PC-3 (cell line): ENCODE data around the gene DNER. TPM values are rescaled to one million over a fixed set of nuclear protein-coding genes. Genes with fewer than 3 reads are reported as not detected.
A peak's percentile ranks its signal among the peaks of the same experiment; 100 is the strongest.

ENCODE experiments used
- ATAC-seq: fragments of 200-7000 bp; cut with Tn5 transposase; 2 replicates; pipeline ENCODE4 v1.9.1; 2020; ENCODE audit warnings: mild to moderate bottlenecking, moderate library complexity
- BruUV-seq: library from RNA; stranded (reverse); fragments of 400-500 nt; replicated peaks from 2 replicates; lab custom pipeline; 2021; lab: Mats Ljungman, UMichigan
- CTCF ChIA-PET: fragments of 300-600 bp; sonication (Branson Sonifier 250); formaldehyde crosslinking; loops from one replicate; lab custom pipeline; 2022; ENCODE audit warnings: antibody characterized with exemption; lab: Charles Lee
- POLR2A ChIA-PET: fragments of 300-600 bp; sonication (Branson Sonifier 250); formaldehyde crosslinking; loops from one replicate; lab custom pipeline; 2022; ENCODE audit warnings: antibody characterized with exemption; ENCODE audit not compliant: unreplicated experiment; lab: Charles Lee
- DNase-seq: peaks from one replicate; pipeline ENCODE4 v3.0.0-alpha.2; 2015
- H2AFZ ChIP-seq: fragments of 300-600 bp; sonication (generic); 2 replicates; pipeline ENCODE4 v1.6.0; 2016; ENCODE audit warnings: antibody characterized with exemption, low read length
- H3F3A ChIP-seq: fragments of 300-600 bp; sonication (generic); one replicate; pipeline ENCODE4 v1.6.0; 2017; ENCODE audit warnings: antibody characterized with exemption, low read length, control low read depth, mild to moderate bottlenecking; ENCODE audit not compliant: unreplicated experiment
- H3K27ac ChIP-seq: fragments of 300-600 bp; sonication (generic); 2 replicates; pipeline ENCODE4 v1.5.1; 2016; ENCODE audit warnings: mild to moderate bottlenecking, low read length
- H3K27me3 ChIP-seq: fragments of 300-600 bp; sonication (generic); 2 replicates; pipeline ENCODE4 v1.6.1; 2016; ENCODE audit warnings: low read length, mixed read lengths
- H3K36me3 ChIP-seq: fragments of 300-600 bp; sonication (generic); 2 replicates; pipeline ENCODE4 v1.6.1; 2016; ENCODE audit warnings: low read depth, mixed run types, low read length, mixed read lengths
- H3K4me1 ChIP-seq: fragments of 300-600 bp; sonication (generic); 2 replicates; pipeline ENCODE4 v1.5.1; 2016; ENCODE audit warnings: low read length; ENCODE audit not compliant: insufficient read depth
- H3K4me2 ChIP-seq: fragments of 300-600 bp; sonication (generic); 2 replicates; pipeline ENCODE4 v1.6.0; 2016; ENCODE audit warnings: low read length
- H3K4me3 ChIP-seq: fragments of 300-600 bp; sonication (generic); 2 replicates; pipeline ENCODE4 v1.5.1; 2016; ENCODE audit warnings: mild to moderate bottlenecking, low read length, mixed read lengths
- H3K79me2 ChIP-seq: fragments of 300-600 bp; sonication (generic); 2 replicates; pipeline ENCODE4 v1.6.1; 2017; ENCODE audit warnings: low read length, mixed read lengths
- H3K9ac ChIP-seq: fragments of 300-600 bp; sonication (generic); 2 replicates; pipeline ENCODE4 v1.6.0; 2016; ENCODE audit warnings: mild to moderate bottlenecking, low read length
- H3K9me2 ChIP-seq: fragments of 300-600 bp; sonication (generic); replicated peaks from 2 replicates; pipeline ENCODE4 v1.6.1; 2016; ENCODE audit warnings: mixed run types, low read length, mixed read lengths
- H3K9me3 ChIP-seq: fragments of 300-600 bp; sonication (generic); 2 replicates; pipeline ENCODE4 v1.6.1; 2016; ENCODE audit warnings: low read length, mixed read lengths
- H4K20me1 ChIP-seq: fragments of 300-600 bp; sonication (generic); 2 replicates; pipeline ENCODE4 v1.6.1; 2016; ENCODE audit warnings: low read length, mixed read lengths
- CTCF ChIP-seq: fragments of 300-600 bp; sonication (generic); conservative IDR thresholded peaks from 2 replicates; pipeline ENCODE4 v1.5.1; 2017; ENCODE audit warnings: antibody characterized with exemption, low read depth, mild to moderate bottlenecking, low read length
- EZH2 ChIP-seq: fragments of 300-600 bp; sonication (generic); IDR thresholded peaks from one replicate; pipeline ENCODE4 v1.6.1; 2017; ENCODE audit warnings: antibody characterized with exemption, mild to moderate bottlenecking, low read length; ENCODE audit not compliant: unreplicated experiment
- EZH2phosphoT487 ChIP-seq: fragments of 300-600 bp; sonication (generic); IDR thresholded peaks from 2 replicates; pipeline ENCODE4 v1.6.1; 2018; ENCODE audit warnings: mild to moderate bottlenecking, antibody characterized with exemption, low read length, borderline replicate concordance
- intact Hi-C: fragments of 100-400 bp; cut with micrococcal nuclease; formaldehyde crosslinking; loops from 2 replicates; pipeline ENCODE4 v1.9.0; 2023
- total RNA-seq: library from RNA; depleted of rRNA; stranded (reverse); fragments of >200 nt; gene quantifications from 2 replicates; pipeline ENCODE4 v1.2.3, GENCODE V29; 2014

The DNER gene
- total RNA-seq, 1 experiment from 2014 or later = 1.1 TPM

GRCh38 chr2:229445501-229446211 lies 268.7 kb downstream of the DNER start:
- peak overlapping the region; percentile 61 for H3K9ac ChIP-seq
- ChIA-PET CTCF (interaction anchor here (0.6 to 1.2 kb wide), 2 partner anchors 141 to 271 kb away, joined by 3 to 9 read pairs; no protein-coding TSS in a partner anchor), POLR2A (no interaction called here)
- ATAC-seq (no peak; the same call in 1 of the 2 replicates), DNase-seq (no peak)
- H3F3A ChIP-seq = no peaks in the 10 kb centered on the region
- H4K20me1 ChIP-seq = no peaks in the 10 kb centered on the region
- peak overlapping the region; percentile 66 for H2AFZ ChIP-seq
- no peak overlapping the region for H3K4me3 ChIP-seq
- H3K27ac ChIP-seq = peak overlapping the region; percentile 81
- H3K4me2 ChIP-seq = peak overlapping the region; percentile 30
- no peaks in the 10 kb centered on the region for H3K9me2 ChIP-seq
- H3K79me2 ChIP-seq = no peaks in the 10 kb centered on the region
- TF ChIP-seq CTCF (no peak), EZH2phosphoT487 (no peak), EZH2 (no peak)
- H3K4me1 ChIP-seq = peaks cover 16% of the 10 kb centered on the region
- BruUV-seq = TSS peak; percentile 87
- intact Hi-C loops = loop anchor here (5.0 kb wide), 1 partner anchor 142 kb away; no protein-coding TSS in a partner anchor
- H3K27me3 ChIP-seq = no peaks in the 10 kb centered on the region
- no peaks in the 10 kb centered on the region for H3K36me3 ChIP-seq
- no peaks in the 10 kb centered on the region for H3K9me3 ChIP-seq

- no peaks in the 10 kb centered on the region for H3K27me3 ChIP-seq
- intact Hi-C loops = loop anchor here (5.0 kb wide), 1 partner anchor 142 kb away; no protein-coding TSS in a partner anchor
Measured at GRCh38 chr2:229445019-229445418, 269.3 kb downstream of the DNER start.

More at GRCh38 chr2:229445019-229445418, 269.3 kb downstream of the DNER start:
- no peaks in the 10 kb centered on the region for H3F3A ChIP-seq
- H2AFZ ChIP-seq = peak overlapping the region; percentile 66
- no peaks in the 10 kb centered on the region for H3K9me3 ChIP-seq
- H3K9ac ChIP-seq = peak overlapping the region; percentile 61
- H3K36me3 ChIP-seq = no peaks in the 10 kb centered on the region
- ChIA-PET CTCF (interaction anchor here (0.6 to 1.2 kb wide), 4 partner anchors 14 to 272 kb away, joined by 3 to 9 read pairs (median 3); no protein-coding TSS in a partner anchor), POLR2A (interaction anchor here (0.7 kb wide), 1 partner anchor 18 kb away, joined by 3 read pairs; no protein-coding TSS in a partner anchor)
- TF ChIP-seq EZH2 = no peak
- peak; percentile 46 for TF ChIP-seq CTCF
- peak; percentile 100 for ATAC-seq
- H3K27ac ChIP-seq = peak overlapping the region; percentile 81
- no peaks in the 10 kb centered on the region for H3K79me2 ChIP-seq
- H3K4me3 ChIP-seq = no peak overlapping the region
- H4K20me1 ChIP-seq = no peaks in the 10 kb centered on the region
- H3K4me1 ChIP-seq = peaks cover 16% of the 10 kb centered on the region
- BruUV-seq = no TSS peak
- peak overlapping the region; percentile 30 for H3K4me2 ChIP-seq
- peak; percentile 93 for DNase-seq
- H3K9me2 ChIP-seq = no peaks in the 10 kb centered on the region
